ENCODE measurements around the gene COL4A1. TPM values are rescaled to one million over a fixed set of nuclear protein-coding genes. Genes with fewer than 3 reads are reported as not detected.
A peak's percentile ranks its signal among the peaks of the same experiment; 100 is the strongest.
"Not testable (repeated sequence)": the region's sequence is repeated elsewhere in the genome, so short reads cannot be mapped to it uniquely, and the experiment has no call there.

COL4A1 gene
- total RNA-seq, 1 donor from 2014 or later: 756 TPM

GRCh38 chr13:110322828-110323171, 15.8 kb upstream of the COL4A1 start:
- Histone ChIP-seq H3K9me3 (no peaks in the 10 kb centered on the region), H3K4me1 (peaks cover 29 to 90% of the 10 kb centered on the region in 2 donors), H3K27ac (peak overlapping the region; percentile 95 to 96), H3K4me3 (peak overlapping the region in 1 of 2 donors; percentile 43), H3K27me3 (no peaks in the 10 kb centered on the region), H3K36me3 (peaks cover 0 to 6% of the 10 kb centered on the region in 2 donors)
- peak in 1 of 2 donors; percentile 62 for DNase-seq (ENCODE audit: low spot score in 2 of 2)
- intact Hi-C loops (cut with DNase I): no loop called here
- TF ChIP-seq CTCF (IDR thresholded peaks at IDR 0.05): no peak

GRCh38 chr13:110322126-110322827, 15.3 kb upstream of the COL4A1 start:
- H3K27ac ChIP-seq: peak overlapping the region; percentile 95 to 96
- peaks cover 4 to 12% of the 10 kb centered on the region in 2 donors for H3K36me3 ChIP-seq
- no peaks in the 10 kb centered on the region for H3K27me3 ChIP-seq
- H3K4me1 ChIP-seq: peaks cover 29 to 91% of the 10 kb centered on the region in 2 donors
- H3K4me3 ChIP-seq: peak overlapping the region in 1 of 2 donors; percentile 43
- H3K9me3 ChIP-seq: no peaks in the 10 kb centered on the region
- TF ChIP-seq CTCF (IDR thresholded peaks at IDR 0.05): no peak
- peak in 1 of 2 donors; percentile 81 for DNase-seq (ENCODE audit: low spot score in 2 of 2)
- intact Hi-C loops (cut with DNase I): no loop called here

GRCh38 chr13:110321573-110321972, 14.6 kb upstream of the COL4A1 start:
- intact Hi-C loops (cut with DNase I); DNase-seq (ENCODE audit: low spot score in 2 of 2); H3K9me3 ChIP-seq; H3K27me3 ChIP-seq: not testable (repeated sequence)
- H3K27ac ChIP-seq: peak overlapping the region; percentile 95 to 96
- H3K36me3 ChIP-seq: peaks cover 11 to 16% of the 10 kb centered on the region in 2 donors
- H3K4me1 ChIP-seq: peaks cover 27 to 85% of the 10 kb centered on the region in 2 donors
- peak overlapping the region in 1 of 2 donors; percentile 43 for H3K4me3 ChIP-seq

- no peak for TF ChIP-seq CTCF (IDR thresholded peaks at IDR 0.05)
- Histone ChIP-seq H3K27me3 (no peaks in the 10 kb centered on the region), H3K4me3 (peak overlapping the region in 1 of 2 donors; percentile 20), H3K36me3 (peaks cover 16 to 22% of the 10 kb centered on the region in 2 donors), H3K27ac (peak overlapping the region; percentile 75 to 96), H3K4me1 (peaks cover 25 to 80% of the 10 kb centered on the region in 2 donors), H3K9me3 (no peaks in the 10 kb centered on the region)
- DNase-seq (ENCODE audit: low spot score in 2 of 2): no peak
- intact Hi-C loops (cut with DNase I): no loop called here
Measured at GRCh38 chr13:110320645-110321044, 13.7 kb upstream of the COL4A1 start.

GRCh38 chr13:110319774-110320509, 13.0 kb upstream of the COL4A1 start:
- H3K27me3 ChIP-seq: no peaks in the 10 kb centered on the region
- H3K4me1 ChIP-seq: peaks cover 25 to 80% of the 10 kb centered on the region in 2 donors
- peak overlapping the region in 1 of 2 donors; percentile 20 for H3K4me3 ChIP-seq
- DNase-seq (ENCODE audit: low spot score in 2 of 2): peak in 1 of 2 donors; percentile 82
- H3K9me3 ChIP-seq: no peaks in the 10 kb centered on the region
- intact Hi-C loops (cut with DNase I): no loop called here
- peak overlapping the region; percentile 75 to 96 for H3K27ac ChIP-seq
- no peak for TF ChIP-seq CTCF (IDR thresholded peaks at IDR 0.05)
- peaks cover 18 to 22% of the 10 kb centered on the region in 2 donors for H3K36me3 ChIP-seq

- TF ChIP-seq CTCF (IDR thresholded peaks at IDR 0.05): no peak
- Histone ChIP-seq H3K4me1 (peaks cover 27 to 80% of the 10 kb centered on the region in 2 donors), H3K4me3 (peak overlapping the region in 1 of 2 donors; percentile 20), H3K27ac (peak overlapping the region; percentile 75 to 96), H3K27me3 (no peaks in the 10 kb centered on the region), H3K9me3 (no peaks in the 10 kb centered on the region), H3K36me3 (peaks cover 22 to 23% of the 10 kb centered on the region in 2 donors)
- no peak for DNase-seq (ENCODE audit: low spot score in 2 of 2)
- intact Hi-C loops (cut with DNase I): no loop called here
Measured at GRCh38 chr13:110319397-110319773, 12.4 kb upstream of the COL4A1 start.

Measured in ascending aorta (tissue), 2 donors.